Liver (tissue), 9 donors: ENCODE measurements around the gene LCE4A. TPM values are rescaled to one million over a fixed set of nuclear protein-coding genes. Genes with fewer than 3 reads are reported as not detected.

Experiments used
- DNase-seq: peaks from one replicate; pipeline ENCODE4 v3.0.0-alpha.2; 2017; ENCODE audit warnings: low spot score
- H3K27ac ChIP-seq, 2 donors: one replicate each; pipeline ENCODE4 v1.7.0; 2013; ENCODE audit warnings: inconsistent platforms in 2 of 2, low read length in 2 of 2, control low read depth in 1 of 2, low read depth in 1 of 2, mild to moderate bottlenecking in 1 of 2
- H3K27me3 ChIP-seq, 4 donors: one replicate each; pipeline versions ENCODE4 v1.6.1 to v1.7.0; 2013; ENCODE audit warnings: low read length in 3 of 4, inconsistent platforms in 1 of 4, mild to moderate bottlenecking in 1 of 4, moderate library complexity in 1 of 4; ENCODE audit not compliant: control insufficient read depth in 4 of 4, insufficient read depth in 4 of 4
- H3K36me3 ChIP-seq, 4 donors: one replicate each; pipeline versions ENCODE4 v1.6.1 to v1.7.0; 2013; ENCODE audit warnings: low read length in 3 of 4, mild to moderate bottlenecking in 3 of 4, low read depth in 1 of 4, moderate library complexity in 1 of 4; ENCODE audit not compliant: control insufficient read depth in 4 of 4, insufficient read depth in 3 of 4
- H3K4me1 ChIP-seq, 4 donors: one replicate each; pipeline versions ENCODE4 v1.6.1 to v1.7.0; 2013; ENCODE audit warnings: low read length in 3 of 4, mild to moderate bottlenecking in 3 of 4, moderate library complexity in 1 of 4; ENCODE audit not compliant: control insufficient read depth in 4 of 4, insufficient read depth in 4 of 4
- H3K4me3 ChIP-seq, 3 donors: one replicate each; pipeline versions ENCODE4 v1.6.1 to v1.7.0; 2013; ENCODE audit warnings: low read length in 3 of 3, control low read depth in 1 of 3, low read depth in 1 of 3, mild to moderate bottlenecking in 1 of 3
- H3K9ac ChIP-seq, 2 donors: one replicate each; pipeline ENCODE4 v1.7.0; 2013; ENCODE audit warnings: low read length in 2 of 2, mild to moderate bottlenecking in 2 of 2, moderate library complexity in 2 of 2, control low read depth in 1 of 2, low read depth in 1 of 2
- H3K9me3 ChIP-seq, 4 donors: one replicate each; pipeline versions ENCODE4 v1.6.1 to v1.7.0; 2013; ENCODE audit warnings: low read length in 3 of 4; ENCODE audit not compliant: control insufficient read depth in 4 of 4
- ATF3 ChIP-seq: IDR thresholded peaks from 2 replicates; pipeline ENCODE4 v1.6.1; 2016; ENCODE audit warnings: antibody characterized with exemption
- CTCF ChIP-seq: fragments of 150-350 bp; IDR thresholded peaks from 2 replicates; pipeline ENCODE4 v1.5.1; 2017; ENCODE audit warnings: improper control_type of control experiment, low read depth, low read length; ENCODE audit not compliant: missing input control
- EGR1 ChIP-seq, 2 donors: IDR thresholded peaks; 2 replicates each; pipeline ENCODE4 v1.6.1; 2016 to 2018; ENCODE audit warnings: antibody characterized with exemption in 2 of 2, low read depth in 2 of 2
- FOXA1 ChIP-seq: IDR thresholded peaks from 2 replicates; pipeline ENCODE4 v1.6.1; 2016; ENCODE audit warnings: antibody characterized with exemption
- FOXA2 ChIP-seq: IDR thresholded peaks from 2 replicates; pipeline ENCODE4 v1.6.1; 2016; ENCODE audit warnings: antibody characterized with exemption
- GABPA ChIP-seq, 2 donors: IDR thresholded peaks in 1 of 2; conservative IDR thresholded peaks in 1 of 2; 2 replicates each; pipeline ENCODE4 v1.6.1; 2016; ENCODE audit warnings: antibody characterized with exemption in 2 of 2, mild to moderate bottlenecking in 1 of 2, moderate library complexity in 1 of 2
- HNF4A ChIP-seq, 2 donors: conservative IDR thresholded peaks; 2 replicates each; pipeline ENCODE4 v1.6.1; 2016; ENCODE audit warnings: antibody characterized with exemption in 2 of 2, mild to moderate bottlenecking in 2 of 2
- HNF4G ChIP-seq: IDR thresholded peaks from 2 replicates; pipeline ENCODE4 v1.6.1; 2016; ENCODE audit warnings: antibody characterized with exemption
- JUND ChIP-seq, 2 donors: IDR thresholded peaks; 2 replicates each; pipeline ENCODE4 v1.6.1; 2016; ENCODE audit warnings: antibody characterized with exemption in 2 of 2
- MAX ChIP-seq: IDR thresholded peaks from 2 replicates; pipeline ENCODE4 v1.6.1; 2016; ENCODE audit warnings: antibody characterized with exemption
- NR2F2 ChIP-seq: IDR thresholded peaks from 2 replicates; pipeline ENCODE4 v1.6.1; 2016; ENCODE audit warnings: antibody characterized with exemption
- RAD21 ChIP-seq, 2 donors: IDR thresholded peaks; 2 replicates each; pipeline ENCODE4 v1.6.1; 2016; ENCODE audit warnings: antibody characterized with exemption in 2 of 2, mild to moderate bottlenecking in 2 of 2
- REST ChIP-seq: IDR thresholded peaks from 2 replicates; pipeline ENCODE4 v1.6.1; 2016; ENCODE audit warnings: antibody characterized with exemption, mild to moderate bottlenecking
- RXRA ChIP-seq, 2 donors: IDR thresholded peaks; 2 replicates each; pipeline ENCODE4 v1.6.1; 2017 to 2018; ENCODE audit warnings: antibody characterized with exemption in 2 of 2, mild to moderate bottlenecking in 1 of 2
- SP1 ChIP-seq: IDR thresholded peaks from 2 replicates; pipeline ENCODE4 v1.6.1; 2018; ENCODE audit warnings: antibody characterized with exemption, mild to moderate bottlenecking
- TAF1 ChIP-seq: conservative IDR thresholded peaks from 2 replicates; pipeline ENCODE4 v1.6.1; 2016; ENCODE audit warnings: antibody characterized with exemption, mild to moderate bottlenecking
- YY1 ChIP-seq: IDR thresholded peaks from 2 replicates; pipeline ENCODE4 v1.6.1; 2016; ENCODE audit warnings: antibody characterized with exemption, mild to moderate bottlenecking
- ZBTB33 ChIP-seq: IDR thresholded peaks from 2 replicates; pipeline ENCODE4 v1.6.1; 2016; ENCODE audit warnings: antibody characterized with exemption
- polyA plus RNA-seq, 2 donors: library from polyadenylated mRNA; stranded (reverse) in 1 of 2; unstranded in 1 of 2; fragments of 200-250 nt in 1 of 2; fragments of >200 nt in 1 of 2; fragmentation: Nextera tagmentation in 1 of 2; extraction: Ambion mirVana in 1 of 2; gene quantifications; one replicate each; pipeline versions ENCODE4 v1.2.1 to v1.2.3, GENCODE V29; 2013 to 2015
- total RNA-seq, 2 donors: library from RNA; depleted of rRNA; stranded (reverse); fragments of >200 nt; gene quantifications; one replicate each; pipeline ENCODE4 v1.2.3, GENCODE V29; 2014
- donor health status: healthy.
- donor health status: healthy.
- donor health status: healthy.
- donor health status: healthy.
- donor health status: healthy.

LCE4A gene
- total and polyA plus RNA-seq, 4 donors: not detected

GRCh38 chr1:152741656-152742055 is 33.7 kb downstream of the LCE4A start:
- Histone ChIP-seq H3K27ac (no peak overlapping the region), H3K4me1 (peaks cover 0 to 3% (median 1%) of the 10 kb centered on the region in 4 donors), H3K9ac (no peak overlapping the region), H3K27me3 (no peaks in the 10 kb centered on the region), H3K4me3 (no peak overlapping the region), H3K9me3 (no peaks in the 10 kb centered on the region), H3K36me3 (no peaks in the 10 kb centered on the region)
- no peak for DNase-seq
- no peak for TF ChIP-seq TAF1
- no peak for TF ChIP-seq NR2F2
- no peak for TF ChIP-seq EGR1 (IDR thresholded peaks at IDR 0.05; ENCODE audit: low read depth in 2 of 2)
- no peak for TF ChIP-seq SP1
- TF ChIP-seq YY1: no peak
- TF ChIP-seq REST: no peak
- no peak for TF ChIP-seq ZBTB33
- no peak for TF ChIP-seq HNF4G
- no peak for TF ChIP-seq RXRA (IDR thresholded peaks at IDR 0.05)
- no peak for TF ChIP-seq JUND (IDR thresholded peaks at IDR 0.05)
- no peak for TF ChIP-seq HNF4A (conservative IDR thresholded peaks at IDR 0.05)
- no peak for TF ChIP-seq FOXA1
- no peak for TF ChIP-seq MAX
- TF ChIP-seq GABPA (IDR thresholded peaks at IDR 0.05 in 1 of 2, conservative IDR thresholded peaks at IDR 0.05 in 1 of 2): no peak
- TF ChIP-seq RAD21 (IDR thresholded peaks at IDR 0.05): no peak
- no peak for TF ChIP-seq FOXA2
- TF ChIP-seq ATF3: no peak
- no peak for TF ChIP-seq CTCF
